Activated T-helper 1 cell treated with Interleukin-2 at 50 U/mL for 16 hours (primary cell): ENCODE measurements around the gene SMAP1.
"Not testable (repeated sequence)": the region's sequence is repeated elsewhere in the genome, so short reads cannot be mapped to it uniquely, and the experiment has no call there.

Experiments used
- DNase-seq: peaks from one replicate; pipeline ENCODE4 v3.0.0-alpha.2; 2020; ENCODE audit warnings: low read depth

The SMAP1 gene

GRCh38 chr6:70740746-70741145 lies 73.1 kb downstream of the SMAP1 start:
- not testable (repeated sequence) for DNase-seq

GRCh38 chr6:70742462-70742861 lies 74.8 kb downstream of the SMAP1 start:
- not testable (repeated sequence) for DNase-seq

- DNase-seq = no peak
Measured at GRCh38 chr6:70753870-70754380, 86.2 kb downstream of the SMAP1 start.

- DNase-seq = no peak
Measured at GRCh38 chr6:70758883-70759282, 91.2 kb downstream of the SMAP1 start.

- no peak for DNase-seq
Measured at GRCh38 chr6:70763754-70764510, 96.2 kb downstream of the SMAP1 start.

DNA sequence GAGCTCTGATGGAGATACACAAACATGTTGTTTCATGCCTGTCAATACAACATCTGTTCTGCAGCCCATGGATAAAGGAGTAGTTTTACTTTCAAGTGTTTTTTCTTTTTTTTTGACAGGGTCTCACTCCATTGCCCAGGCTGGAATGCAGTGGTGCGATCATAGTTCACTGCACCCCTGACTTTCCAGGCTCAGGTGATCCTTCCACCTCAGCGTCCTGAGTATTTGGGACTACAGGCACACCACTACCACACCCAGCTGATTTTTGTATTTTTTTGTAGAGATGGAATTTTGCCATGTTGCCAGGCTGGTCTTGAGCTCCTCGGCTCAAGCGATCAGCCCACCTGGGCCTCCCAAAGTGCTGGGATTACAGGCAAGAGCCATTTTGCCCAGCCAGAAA lies 97.0 kb downstream of the SMAP1 start:
- no peak for DNase-seq

GRCh38 chr6:70771351-70771750 lies 103.7 kb downstream of the SMAP1 start:
- DNase-seq = not testable (repeated sequence)

GRCh38 chr6:70779934-70780333 lies 112.3 kb downstream of the SMAP1 start:
- DNase-seq = no peak

GRCh38 chr6:70790483-70791224 lies 123.0 kb downstream of the SMAP1 start:
- no peak for DNase-seq

DNA sequence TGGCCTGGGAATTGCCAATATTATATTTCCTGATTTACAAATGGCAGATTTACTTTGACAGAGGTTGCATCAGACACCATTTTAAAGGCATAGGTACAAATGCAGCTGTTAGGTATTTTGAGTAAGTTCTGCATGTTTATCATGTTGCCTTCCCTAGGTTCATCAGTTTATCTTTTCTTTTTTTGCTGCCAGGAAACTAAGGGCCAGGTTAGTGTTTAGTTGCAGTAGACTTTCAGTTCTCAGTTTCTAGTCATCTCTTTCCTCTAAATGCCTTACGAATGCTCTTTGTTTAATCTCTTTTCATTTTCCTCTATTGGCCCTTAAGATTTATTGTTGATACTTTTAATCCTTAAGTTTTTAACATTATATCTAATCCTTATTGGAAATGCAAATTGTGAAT lies 129.9 kb downstream of the SMAP1 start:
- DNase-seq = no peak

GRCh38 chr6:70806086-70806485 lies 138.4 kb downstream of the SMAP1 start:
- DNase-seq = no peak

GRCh38 chr6:70811788-70812187 lies 144.1 kb downstream of the SMAP1 start:
- no peak for DNase-seq

DNA sequence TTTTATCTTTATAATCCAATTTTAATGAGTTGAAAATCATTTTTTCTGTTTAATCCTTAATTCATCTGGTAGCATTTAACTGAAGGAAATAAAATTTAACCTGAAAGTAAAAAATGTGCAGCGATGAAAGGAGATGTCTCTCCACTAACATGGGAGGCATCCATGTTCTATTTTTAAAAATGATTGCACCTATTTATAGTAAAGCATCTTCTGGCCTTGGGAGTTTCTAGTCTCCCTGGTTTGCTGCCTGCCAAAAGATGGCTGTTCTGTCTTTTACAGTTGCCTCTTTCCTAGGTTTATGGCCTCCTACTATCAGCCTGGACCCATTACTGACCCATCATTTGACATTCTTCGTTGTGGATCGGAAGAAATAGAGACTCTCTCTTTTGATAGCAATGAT lies 146.2 kb downstream of the SMAP1 start:
- DNase-seq = no peak

DNA sequence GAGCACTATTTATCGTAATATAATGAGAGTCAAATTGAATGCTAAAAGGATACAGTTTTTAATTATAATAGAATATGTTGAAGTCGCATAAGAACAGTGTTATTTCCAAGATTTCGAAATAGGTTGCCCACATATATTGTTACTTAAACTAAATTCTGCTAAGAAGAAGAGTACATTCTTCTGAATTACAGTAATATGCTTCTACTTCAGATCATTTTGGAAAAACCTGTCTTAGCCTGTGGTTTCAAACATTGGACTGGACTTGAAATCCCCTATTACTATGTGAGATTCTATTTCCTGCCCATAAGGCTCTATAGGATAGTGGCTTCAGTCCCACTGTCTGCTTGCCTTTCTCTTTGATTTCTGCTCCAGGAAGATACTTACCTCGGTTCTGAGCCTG lies 152.0 kb downstream of the SMAP1 start:
- DNase-seq = no peak

DNA sequence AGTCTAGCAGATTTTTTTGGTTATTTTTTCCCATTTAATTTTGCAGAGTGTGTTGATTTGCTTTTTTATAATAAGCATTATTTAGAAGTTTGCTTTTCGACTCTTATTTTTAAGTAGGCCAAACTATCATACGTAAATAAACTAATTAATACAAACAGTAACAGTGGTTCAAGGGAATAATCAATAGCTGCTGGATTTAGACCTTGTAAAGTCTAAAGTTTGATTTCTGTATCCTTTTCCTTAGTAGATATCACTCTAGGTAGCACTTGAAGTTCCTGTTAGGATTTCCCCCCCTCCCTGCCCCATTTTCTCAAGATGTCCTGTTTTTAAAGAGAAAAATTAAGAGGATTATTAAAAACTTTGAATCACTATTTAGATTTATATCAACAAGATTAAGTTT lies 153.1 kb downstream of the SMAP1 start:
- DNase-seq = no peak

- no peak for DNase-seq
Measured at GRCh38 chr6:70821751-70822150, 154.1 kb downstream of the SMAP1 start.

DNA sequence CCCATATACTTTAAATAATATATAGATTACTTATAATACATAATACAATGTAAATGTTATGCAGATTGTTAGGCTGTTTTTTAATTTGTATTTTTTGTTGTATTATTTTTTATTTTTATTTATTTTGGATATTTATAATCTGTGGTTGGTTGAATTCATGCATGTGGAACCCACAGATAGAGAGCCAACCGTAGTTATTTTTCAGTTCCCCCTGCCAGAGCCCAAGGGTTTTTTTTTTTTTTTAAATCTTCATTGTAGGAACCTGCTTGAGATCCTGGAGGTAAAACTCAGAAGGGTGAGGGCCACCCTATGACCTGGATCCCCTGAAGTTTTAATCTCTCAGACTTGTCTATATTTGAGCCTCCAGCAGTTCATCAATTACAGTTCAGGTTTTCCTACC lies 156.0 kb downstream of the SMAP1 start:
- DNase-seq = no peak

GRCh38 chr6:70831427-70831826 lies 163.7 kb downstream of the SMAP1 start:
- DNase-seq = no peak

DNA sequence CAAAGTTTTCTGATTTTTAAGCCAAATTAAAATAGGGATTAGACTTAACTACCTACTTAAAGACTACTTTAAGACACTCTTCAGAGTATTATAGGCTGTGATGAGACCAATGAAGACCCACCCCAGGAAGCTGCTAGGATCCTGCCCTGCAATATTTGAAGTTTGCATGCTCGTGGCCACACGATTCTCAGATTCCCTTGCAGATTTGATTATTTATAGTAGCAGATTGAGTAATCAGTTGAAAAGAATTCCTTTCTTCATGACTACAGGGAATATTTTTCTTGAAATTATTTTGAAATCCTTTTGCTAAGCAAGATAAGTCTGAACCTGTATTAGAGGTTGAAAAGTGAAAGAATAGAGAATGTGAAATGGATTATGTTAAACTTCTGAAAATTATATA lies 166.8 kb downstream of the SMAP1 start:
- no peak for DNase-seq

DNA sequence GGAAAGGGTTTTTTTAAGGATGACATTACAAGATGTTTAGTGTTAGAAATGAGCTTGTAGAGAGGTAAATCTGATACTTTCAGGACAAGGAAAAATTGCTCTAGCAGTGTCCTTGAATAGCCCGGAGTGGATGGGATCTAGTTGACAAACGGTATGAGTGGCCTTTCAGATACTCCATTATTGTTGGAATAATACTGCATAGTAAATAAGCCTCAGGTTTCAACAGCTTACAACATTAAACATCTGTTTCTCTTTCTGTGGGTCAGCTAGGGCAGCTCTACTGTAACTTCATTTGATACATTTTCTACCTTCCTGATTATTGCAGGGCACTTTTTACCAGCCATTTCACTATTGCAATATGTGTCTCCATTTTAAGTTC lies 171.2 kb downstream of the SMAP1 start:
- no peak for DNase-seq

GRCh38 chr6:70839286-70840266 lies 171.9 kb downstream of the SMAP1 start:
- no peak for DNase-seq

DNA sequence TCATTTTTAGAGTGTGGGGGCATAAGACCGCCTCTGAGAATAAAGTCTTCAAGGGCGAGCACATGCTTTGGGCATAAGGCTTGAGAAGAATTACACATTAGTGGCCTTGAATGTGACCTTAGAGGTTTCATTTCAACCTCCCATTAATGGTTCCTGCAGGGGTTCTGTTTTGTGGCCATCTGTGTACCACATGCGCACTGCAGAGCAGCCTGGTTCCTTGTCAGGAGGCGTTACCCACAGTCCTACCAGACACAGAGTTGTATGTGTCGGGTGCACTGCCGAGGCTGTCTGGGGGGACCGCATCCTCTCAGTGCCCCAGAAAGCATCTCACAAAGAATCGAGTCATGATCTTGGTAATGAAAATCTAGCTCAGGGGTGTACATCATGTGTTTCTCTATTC lies 173.4 kb downstream of the SMAP1 start:
- no peak for DNase-seq
